Neural progenitor cell (in vitro differentiated cells): Measurements from ENCODE around the gene LRRN2. TPM values are rescaled to one million over a fixed set of nuclear protein-coding genes. Genes with fewer than 3 reads are reported as not detected.

Experiments used
- DNase-seq: peaks from one replicate; pipeline ENCODE4 v3.0.0-alpha.2; 2016; ENCODE audit warnings: low spot score
- H2AFZ ChIP-seq: fragments of 200-600 bp; sonication (generic); replicated peaks from 2 replicates; pipeline ENCODE4 v1.6.1; 2016; ENCODE audit warnings: antibody characterized with exemption
- H3F3A ChIP-seq: fragments of 200-600 bp; sonication (generic); 2 replicates; pipeline ENCODE4 v1.6.1; 2016; ENCODE audit warnings: antibody characterized with exemption, low read depth
- H3K27ac ChIP-seq: fragments of 200-600 bp; sonication (generic); 2 replicates; pipeline ENCODE4 v1.5.1; 2016; ENCODE audit warnings: mild to moderate bottlenecking
- H3K27me3 ChIP-seq: fragments of 200-600 bp; sonication (generic); 2 replicates; pipeline ENCODE4 v1.6.1; 2016; ENCODE audit warnings: mild to moderate bottlenecking, moderate library complexity
- H3K36me3 ChIP-seq: fragments of 200-600 bp; sonication (generic); 2 replicates; pipeline ENCODE4 v1.5.1; 2016
- H3K4me1 ChIP-seq: fragments of 200-600 bp; sonication (generic); 2 replicates; pipeline ENCODE4 v1.6.1; 2016; ENCODE audit warnings: mixed run types
- H3K4me2 ChIP-seq: fragments of 200-600 bp; sonication (generic); 2 replicates; pipeline ENCODE4 v1.6.1; 2016
- H3K4me3 ChIP-seq: fragments of 200-600 bp; sonication (generic); 2 replicates; pipeline ENCODE4 v1.5.1; 2016
- H3K79me2 ChIP-seq: fragments of 200-600 bp; sonication (generic); 2 replicates; pipeline ENCODE4 v1.6.1; 2016; ENCODE audit warnings: low read depth
- H3K9ac ChIP-seq: fragments of 200-600 bp; sonication (generic); 2 replicates; pipeline ENCODE4 v1.6.1; 2016
- H3K9me3 ChIP-seq: fragments of 200-600 bp; sonication (generic); 2 replicates; pipeline ENCODE4 v1.5.1; 2016; ENCODE audit warnings: low read depth
- H4K20me1 ChIP-seq: fragments of 200-600 bp; sonication (generic); 2 replicates; pipeline ENCODE4 v1.6.1; 2016; ENCODE audit warnings: low read depth
- H3K27ac Mint-ChIP-seq: 3 replicates; pipeline ENCODE4 v1.8.0; 2021; ENCODE audit warnings: mixed read lengths
- H3K27me3 Mint-ChIP-seq: 2 replicates; pipeline ENCODE4 v1.8.0; 2022; ENCODE audit warnings: low read depth, mild to moderate bottlenecking, inconsistent platforms, moderate library complexity, mixed read lengths; ENCODE audit not compliant: insufficient read depth
- H3K36me3 Mint-ChIP-seq: 3 replicates; pipeline ENCODE4 v1.8.0; 2021; ENCODE audit warnings: mixed read lengths
- H3K4me1 Mint-ChIP-seq: 3 replicates; pipeline ENCODE4 v1.8.0; 2021; ENCODE audit warnings: mixed read lengths
- H3K4me3 Mint-ChIP-seq: 3 replicates; pipeline ENCODE4 v1.8.0; 2021; ENCODE audit warnings: mild to moderate bottlenecking, moderate library complexity, mixed read lengths
- H3K9me3 Mint-ChIP-seq: 3 replicates; pipeline ENCODE4 v1.8.0; 2020; ENCODE audit warnings: mixed read lengths
- CTCF ChIP-seq: fragments of 200-600 bp; sonication (generic); IDR thresholded peaks from 2 replicates; pipeline ENCODE4 v1.5.1; 2017; ENCODE audit warnings: antibody characterized with exemption, mild to moderate bottlenecking
- EZH2 ChIP-seq: fragments of 200-600 bp; sonication (generic); IDR thresholded peaks from 2 replicates; pipeline ENCODE4 v1.6.1; 2017; ENCODE audit warnings: antibody characterized with exemption, mild to moderate bottlenecking, moderate library complexity
- EZH2phosphoT487 ChIP-seq: fragments of 200-600 bp; sonication (generic); IDR thresholded peaks from 2 replicates; pipeline ENCODE4 v1.6.1; 2017; ENCODE audit warnings: antibody characterized with exemption
- total RNA-seq: library from RNA; depleted of rRNA; stranded (reverse); fragments of >200 nt; gene quantifications from 2 replicates; pipeline ENCODE4 v1.2.3, GENCODE V29; 2015; ENCODE audit warnings: low replicate concordance

The LRRN2 gene
- total RNA-seq, 1 donor from 2014 or later: 1.9 TPM

- Histone ChIP-seq H3F3A (peaks cover 5% of the 10 kb centered on the region), H3K4me2 (no peak overlapping the region), H3K27ac (no peak overlapping the region), H3K79me2 (no peaks in the 10 kb centered on the region), H3K9ac (no peak overlapping the region), H3K4me3 (no peak overlapping the region), H3K36me3 (no peaks in the 10 kb centered on the region), H3K4me1 (peaks cover 6% of the 10 kb centered on the region), H2AFZ (no peak overlapping the region), H4K20me1 (no peaks in the 10 kb centered on the region), H3K27me3 (peaks cover 37% of the 10 kb centered on the region), H3K9me3 (no peaks in the 10 kb centered on the region)
- Mint-ChIP-seq H3K27me3 (peaks cover 10% of the 10 kb centered on the region), H3K4me3 (no peak overlapping the region), H3K9me3 (no peaks in the 10 kb centered on the region), H3K27ac (peak overlapping the region; percentile 5), H3K4me1 (peaks cover 31% of the 10 kb centered on the region), H3K36me3 (no peaks in the 10 kb centered on the region)
- DNase-seq: no peak
- TF ChIP-seq EZH2phosphoT487: no peak
- no peak for TF ChIP-seq EZH2
- no peak for TF ChIP-seq CTCF
Observed at GRCh38 chr1:204680461-204680860, 5.1 kb downstream of the LRRN2 start.

- H4K20me1 ChIP-seq: no peaks in the 10 kb centered on the region
- H3K27me3 ChIP-seq: peaks cover 33% of the 10 kb centered on the region
- H3K36me3 ChIP-seq: no peaks in the 10 kb centered on the region
- no peak overlapping the region for H2AFZ ChIP-seq
- Mint-ChIP-seq H3K9me3 (no peaks in the 10 kb centered on the region), H3K4me3 (no peak overlapping the region), H3K27me3 (peaks cover 11% of the 10 kb centered on the region), H3K4me1 (peaks cover 35% of the 10 kb centered on the region), H3K36me3 (no peaks in the 10 kb centered on the region), H3K27ac (no peak overlapping the region)
- no peak overlapping the region for H3K4me3 ChIP-seq
- H3K9me3 ChIP-seq: no peaks in the 10 kb centered on the region
- no peak overlapping the region for H3K27ac ChIP-seq
- no peak overlapping the region for H3K9ac ChIP-seq
- peaks cover 5% of the 10 kb centered on the region for H3F3A ChIP-seq
- peaks cover 6% of the 10 kb centered on the region for H3K4me1 ChIP-seq
- no peak overlapping the region for H3K4me2 ChIP-seq
- no peak for DNase-seq
- H3K79me2 ChIP-seq: no peaks in the 10 kb centered on the region
- TF ChIP-seq EZH2phosphoT487 (no peak), CTCF (no peak)
Observed at GRCh38 chr1:204680051-204680450, 5.5 kb downstream of the LRRN2 start.

DNA sequence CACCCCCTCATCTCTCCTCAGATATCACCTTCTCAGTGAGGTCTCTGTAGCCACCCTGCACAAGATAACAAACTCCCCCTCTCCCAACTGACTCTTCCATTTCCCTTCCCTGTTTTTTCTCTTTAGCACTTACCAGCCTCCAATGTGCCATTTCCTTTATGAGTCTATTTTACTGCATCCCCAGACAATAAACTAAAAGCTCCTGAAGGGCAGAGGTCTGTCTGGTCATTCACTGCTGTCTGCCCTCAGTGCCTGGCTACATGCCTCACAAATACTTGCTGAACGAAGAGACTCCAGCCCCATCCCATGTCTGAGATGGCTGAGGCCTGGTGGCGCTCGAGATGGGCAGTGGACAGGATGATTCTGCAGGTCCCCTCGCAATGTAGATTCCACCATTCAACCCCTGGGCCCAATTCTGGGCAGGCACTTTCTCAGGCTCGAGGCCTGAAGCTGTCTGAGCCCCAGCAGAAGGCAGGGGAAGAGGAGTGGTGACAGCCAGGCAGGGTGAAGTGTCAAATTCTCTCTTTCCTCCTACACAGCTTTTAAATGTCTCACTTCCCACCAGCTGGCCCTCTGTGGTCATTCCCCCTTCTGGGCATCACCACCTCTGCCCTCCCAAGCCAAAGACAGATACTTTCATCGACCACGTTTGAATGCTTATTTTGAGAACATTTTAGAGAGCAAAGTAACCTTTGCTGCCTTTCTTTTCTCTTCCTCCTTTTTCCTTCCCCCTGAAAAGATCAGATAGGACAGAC lies 6.6 kb downstream of the LRRN2 start:
- Histone ChIP-seq H3K4me2 (no peak overlapping the region), H3K9ac (no peak overlapping the region), H3K4me1 (peaks cover 6% of the 10 kb centered on the region), H3K79me2 (no peaks in the 10 kb centered on the region), H3K9me3 (no peaks in the 10 kb centered on the region), H4K20me1 (no peaks in the 10 kb centered on the region), H3K27me3 (peaks cover 21% of the 10 kb centered on the region), H3F3A (peaks cover 2% of the 10 kb centered on the region), H2AFZ (no peak overlapping the region), H3K36me3 (no peaks in the 10 kb centered on the region), H3K4me3 (no peak overlapping the region), H3K27ac (no peak overlapping the region)
- Mint-ChIP-seq H3K9me3 (no peaks in the 10 kb centered on the region), H3K27me3 (peaks cover 11% of the 10 kb centered on the region), H3K36me3 (no peaks in the 10 kb centered on the region), H3K4me1 (peaks cover 42% of the 10 kb centered on the region), H3K4me3 (no peak overlapping the region), H3K27ac (peak overlapping the region; percentile 55)
- TF ChIP-seq EZH2: no peak
- no peak for TF ChIP-seq CTCF
- no peak for DNase-seq
